HG03196 (cell line): Measurements from ENCODE around the gene POLR2C.

Experiments
- ATAC-seq: cut with Tn5 transposase; IDR thresholded peaks from one replicate; pipeline ENCODE4 v1.9.1; 2021; ENCODE audit not compliant: unreplicated experiment

Gene POLR2C

DNA sequence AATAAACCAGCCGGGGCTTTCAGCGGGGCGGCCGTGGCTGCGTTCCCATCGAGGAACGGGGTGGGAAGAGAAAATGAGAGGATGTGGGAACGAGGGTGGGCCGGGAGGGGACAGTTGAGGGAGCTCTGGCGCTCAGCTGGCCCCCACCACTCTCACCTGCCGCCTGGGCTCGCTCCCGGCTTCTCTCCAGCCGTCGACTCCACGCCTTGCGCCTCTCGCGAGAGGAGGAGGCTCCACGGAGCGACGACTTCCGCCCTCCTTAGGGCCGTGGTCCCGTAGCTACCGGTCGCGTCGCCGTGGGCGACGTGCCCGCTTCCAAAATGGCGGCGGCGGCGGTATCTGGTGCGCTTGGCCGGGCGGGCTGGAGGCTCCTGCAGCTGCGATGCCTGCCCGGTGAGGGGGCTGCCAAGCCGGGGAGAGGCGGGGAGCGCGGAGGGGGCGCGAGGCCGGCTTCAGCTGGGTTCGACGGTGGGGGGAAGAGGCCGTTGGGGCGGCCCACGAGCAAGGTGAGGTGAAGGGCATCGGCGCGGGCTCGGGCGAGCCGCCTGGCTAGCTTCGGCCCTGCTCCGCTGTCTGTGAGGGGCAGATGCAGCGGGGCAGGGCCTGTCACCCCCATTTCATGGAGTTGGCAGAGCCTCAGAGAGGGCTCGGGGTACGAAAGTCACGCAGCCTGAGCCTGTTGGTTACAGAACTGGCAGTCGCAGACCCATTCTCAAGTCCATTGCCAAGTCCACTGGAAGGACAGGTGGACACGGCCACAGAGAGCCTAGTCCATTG is 15.1 kb upstream of the POLR2C start, which contains the start of the genes CIAPIN1 and COQ9:
CIAPIN1 (minus strand) TSS at position 200 of the 777 bp plus-strand sequence. CDS start 6,457 bp downstream, outside the sequence.
COQ9 (plus strand) TSS at position 294 of the 777 bp plus-strand sequence; CDS start at position 321, 27 bp downstream.
- ATAC-seq: peak; percentile 97

DNA sequence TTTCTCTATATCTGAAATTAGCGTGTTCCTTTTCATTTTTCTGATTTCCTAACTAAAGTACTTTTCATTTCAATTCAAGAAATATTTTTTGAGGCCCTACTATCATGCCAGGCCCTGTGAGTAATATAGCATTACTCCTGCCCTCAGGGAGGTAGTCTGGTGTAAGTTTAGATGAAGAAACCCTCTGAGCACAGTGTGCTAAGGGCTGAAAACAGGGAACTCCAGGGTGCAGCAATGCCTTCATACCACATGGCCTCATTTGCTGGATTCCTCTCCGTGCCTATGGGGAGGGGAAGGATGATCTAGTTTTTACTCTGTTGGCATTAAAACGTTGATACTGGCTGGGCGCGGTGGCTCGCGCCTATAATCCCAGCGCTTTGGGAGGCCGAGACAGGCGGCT is 10.5 kb upstream of the POLR2C start:
- ATAC-seq: no peak

DNA sequence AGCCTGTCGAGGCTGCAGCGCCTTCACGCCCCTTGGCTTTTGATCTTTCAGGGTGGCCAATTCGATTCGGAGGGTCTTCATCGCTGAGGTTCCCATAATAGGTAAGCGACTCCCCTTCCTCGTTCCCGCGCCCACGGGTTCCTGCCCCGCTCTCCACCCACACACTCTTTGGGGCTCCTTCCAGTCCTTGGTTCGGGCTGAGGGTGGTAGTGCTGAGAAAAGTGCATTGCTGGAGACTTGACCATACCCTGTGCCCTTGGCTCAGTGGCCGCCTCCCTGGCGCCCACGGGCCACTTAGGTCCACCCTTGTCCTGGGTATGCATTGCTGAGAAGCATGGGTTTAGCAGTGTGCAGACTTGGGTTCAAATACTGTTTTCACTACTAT is 491 bp downstream of the POLR2C start:
- ATAC-seq: no peak

DNA sequence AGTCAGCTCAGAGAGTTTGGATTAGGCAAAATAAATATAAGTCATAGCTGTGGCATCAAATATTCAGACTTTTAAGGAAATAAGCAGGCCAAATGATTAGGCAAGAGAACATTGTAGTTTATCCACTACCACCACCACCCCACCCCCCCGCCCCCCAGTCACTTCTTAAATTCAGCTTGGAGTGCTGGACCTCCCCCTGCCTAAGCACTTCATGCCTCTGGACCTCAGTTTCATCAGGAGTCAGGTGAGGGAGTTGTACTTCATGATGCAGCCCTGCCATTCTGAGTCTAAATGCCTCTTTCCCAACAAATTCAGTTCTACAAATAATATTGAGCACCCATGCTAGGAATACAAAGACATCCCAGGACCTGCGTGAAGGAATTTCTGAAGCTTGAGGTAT is 2.0 kb downstream of the POLR2C start:
- no peak for ATAC-seq

GRCh38 chr16:57468346-57468745 is 5.9 kb downstream of the POLR2C start:
- no peak for ATAC-seq

DNA sequence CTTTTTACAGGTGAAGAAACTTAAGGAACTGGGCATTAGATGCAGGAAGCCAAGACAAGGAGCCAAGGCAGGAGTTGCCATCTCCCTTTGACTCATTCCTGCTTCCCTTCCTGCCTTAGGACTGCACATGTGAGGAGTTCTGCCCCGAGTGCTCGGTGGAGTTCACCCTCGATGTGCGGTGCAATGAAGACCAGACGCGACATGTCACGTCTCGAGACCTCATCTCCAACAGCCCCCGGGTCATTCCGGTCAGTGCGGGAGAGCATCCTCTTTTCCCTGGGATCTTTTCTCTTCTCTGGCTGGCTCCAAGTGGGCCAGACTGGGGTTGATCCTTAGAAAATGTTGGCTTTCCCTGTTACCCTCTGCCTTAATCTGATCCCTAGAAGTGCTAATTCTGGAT is 6.6 kb downstream of the POLR2C start:
- ATAC-seq: no peak

GRCh38 chr16:57469917-57470470 is 7.5 kb downstream of the POLR2C start:
- no peak for ATAC-seq

DNA sequence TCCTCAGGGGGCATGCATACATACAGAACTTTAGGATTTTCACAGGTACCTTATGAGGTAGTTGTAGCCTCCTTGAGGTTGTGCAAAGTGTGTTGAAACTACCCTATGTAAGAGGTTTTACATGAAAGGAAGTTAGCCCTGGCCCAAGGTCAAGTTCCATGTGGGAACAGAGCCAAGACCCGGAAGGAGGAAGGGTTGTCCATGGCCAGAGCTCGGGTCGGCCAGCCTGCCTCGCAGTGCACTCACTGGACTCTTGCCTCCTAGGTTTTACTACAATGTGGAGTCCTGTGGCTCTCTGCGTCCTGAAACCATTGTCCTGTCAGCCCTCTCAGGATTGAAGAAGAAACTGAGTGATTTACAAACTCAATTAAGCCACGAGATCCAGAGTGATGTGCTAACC is 8.2 kb downstream of the POLR2C start:
- ATAC-seq: no peak

DNA sequence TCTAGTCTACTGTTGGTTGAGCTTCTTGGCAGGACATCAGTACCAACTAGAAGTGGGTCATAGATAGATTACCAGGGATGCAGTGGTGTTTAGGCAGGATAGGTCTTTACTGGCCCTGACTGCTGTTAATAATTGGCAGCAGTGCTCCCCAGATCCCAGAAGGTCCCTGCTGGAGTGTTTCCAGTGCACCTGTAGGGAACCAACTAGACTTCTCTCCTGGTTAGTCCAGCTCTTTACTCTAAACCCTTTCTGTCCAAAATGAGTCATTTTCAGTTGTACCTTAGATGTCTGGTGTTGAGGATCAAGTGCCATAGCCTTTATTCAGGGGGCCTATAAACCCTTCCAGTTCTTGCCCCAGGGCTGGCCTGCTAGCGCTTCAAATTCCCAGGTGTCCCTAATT is 8.7 kb downstream of the POLR2C start:
- ATAC-seq: no peak

DNA sequence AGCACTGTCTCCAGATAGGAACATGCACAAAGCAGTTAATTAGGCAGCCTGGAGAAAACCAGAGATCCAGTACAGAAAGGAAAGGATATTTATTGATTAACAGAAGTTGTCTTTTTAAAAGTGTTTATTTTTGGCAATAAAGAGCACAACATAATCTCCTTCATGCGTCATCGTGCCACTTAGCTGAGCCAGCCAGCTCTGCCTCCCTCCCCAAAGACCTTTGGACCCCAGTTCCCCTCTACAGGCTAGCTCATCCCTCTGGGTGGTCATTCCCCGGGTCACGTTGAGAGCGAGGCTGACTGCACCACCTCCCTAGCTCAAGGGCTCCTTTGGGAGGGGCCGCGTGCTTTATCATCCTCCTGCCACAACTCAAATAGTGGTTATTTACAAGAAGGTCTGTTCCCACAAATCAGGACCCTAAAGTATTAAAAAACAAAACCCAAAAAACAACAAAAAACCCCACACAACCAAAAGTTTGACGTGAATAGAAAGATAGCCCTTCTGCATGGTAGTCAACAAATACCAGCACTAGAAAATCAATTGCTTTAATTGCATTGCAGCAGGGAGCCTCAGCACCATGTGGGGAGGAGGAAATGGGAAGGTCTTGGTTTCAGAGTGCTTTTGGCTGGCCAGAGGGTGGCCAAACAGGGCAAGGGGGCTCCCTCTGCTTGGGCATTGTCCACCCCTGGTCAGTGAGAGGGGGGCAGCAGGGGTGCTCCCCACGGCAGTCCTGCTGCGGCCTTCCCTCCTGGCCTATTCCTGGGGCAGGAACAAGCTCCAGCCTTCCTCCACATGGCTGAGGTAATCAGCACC is 9.6 kb downstream of the POLR2C start:
- no peak for ATAC-seq

DNA sequence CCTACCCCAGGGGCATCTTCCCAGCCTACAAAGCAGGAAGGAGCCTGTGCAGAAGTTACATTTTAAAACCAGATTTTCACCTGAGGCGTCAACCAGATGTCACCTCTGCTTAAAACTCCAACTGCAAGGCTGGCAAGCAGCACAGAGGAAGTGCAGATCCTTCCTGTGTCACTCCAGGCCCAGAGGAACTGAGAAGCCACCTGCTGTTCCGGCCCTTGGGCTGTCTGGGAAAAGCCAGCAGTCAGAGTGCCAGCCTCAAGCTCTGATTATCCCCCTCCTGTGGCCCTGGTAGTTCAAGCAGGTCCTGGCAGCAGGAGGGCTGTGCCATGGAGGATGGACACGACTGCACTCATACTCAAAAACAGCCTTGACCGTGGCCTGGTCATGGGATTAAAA is 10.2 kb downstream of the POLR2C start:
- no peak for ATAC-seq

DNA sequence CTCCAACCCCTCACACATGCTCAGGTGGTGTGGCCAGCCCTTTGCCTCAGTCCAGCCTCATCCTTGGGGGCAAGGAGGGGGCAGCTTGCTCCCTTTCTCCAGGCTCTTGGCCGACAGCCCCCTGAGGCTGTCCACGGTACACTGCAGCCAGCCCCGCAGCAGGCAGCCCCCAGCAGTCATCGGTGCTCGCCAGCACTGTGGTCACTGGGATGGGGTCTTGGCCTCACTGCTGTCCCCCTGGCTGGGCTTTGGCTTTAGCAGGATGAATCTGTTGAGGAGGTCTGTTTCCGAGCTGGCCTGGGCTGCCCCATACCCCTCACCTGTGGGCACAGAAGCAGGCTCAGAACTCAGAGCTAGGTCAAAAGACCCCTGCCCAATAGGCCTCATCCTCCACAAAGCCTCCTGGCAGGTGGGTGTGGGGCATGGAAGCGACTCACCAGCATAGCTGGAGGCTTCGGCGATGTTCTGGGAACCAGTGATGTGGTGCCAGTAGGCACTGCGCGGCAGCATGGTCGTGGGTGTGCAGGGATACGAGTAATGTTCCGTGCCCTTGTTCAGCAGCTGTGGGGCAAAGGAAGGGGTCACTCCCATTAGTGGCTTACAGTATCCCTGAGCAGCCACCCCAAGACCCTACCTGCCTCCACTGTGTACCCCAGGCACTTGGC is 10.8 kb downstream of the POLR2C start:
- ATAC-seq: no peak

DNA sequence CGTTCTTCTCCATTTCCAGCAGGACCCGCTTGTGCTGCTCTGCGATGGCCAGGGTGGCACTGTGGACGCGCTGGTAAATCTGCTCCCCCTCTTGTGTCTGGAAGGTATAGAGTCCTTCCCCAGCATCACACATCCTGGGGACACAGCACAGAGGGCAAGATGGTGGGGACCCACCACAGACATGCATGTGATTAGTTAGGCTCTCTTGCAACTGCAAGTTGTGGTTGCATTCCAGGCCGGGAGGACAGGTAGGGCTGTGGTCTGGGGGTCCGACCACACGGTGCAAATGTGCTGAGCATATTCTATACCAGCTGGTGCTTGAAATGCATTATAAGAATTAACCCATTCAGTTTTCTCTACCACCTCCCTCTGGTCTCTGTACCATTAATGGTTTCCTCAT is 11.4 kb downstream of the POLR2C start:
- ATAC-seq: no peak

- ATAC-seq: no peak
Measured at GRCh38 chr16:57474671-57475661, 12.5 kb downstream of the POLR2C start.

GRCh38 chr16:57475711-57476339 is 13.3 kb downstream of the POLR2C start:
- ATAC-seq: peak; percentile 79

- no peak for ATAC-seq
Measured at GRCh38 chr16:57476546-57477410, 14.3 kb downstream of the POLR2C start.

DNA sequence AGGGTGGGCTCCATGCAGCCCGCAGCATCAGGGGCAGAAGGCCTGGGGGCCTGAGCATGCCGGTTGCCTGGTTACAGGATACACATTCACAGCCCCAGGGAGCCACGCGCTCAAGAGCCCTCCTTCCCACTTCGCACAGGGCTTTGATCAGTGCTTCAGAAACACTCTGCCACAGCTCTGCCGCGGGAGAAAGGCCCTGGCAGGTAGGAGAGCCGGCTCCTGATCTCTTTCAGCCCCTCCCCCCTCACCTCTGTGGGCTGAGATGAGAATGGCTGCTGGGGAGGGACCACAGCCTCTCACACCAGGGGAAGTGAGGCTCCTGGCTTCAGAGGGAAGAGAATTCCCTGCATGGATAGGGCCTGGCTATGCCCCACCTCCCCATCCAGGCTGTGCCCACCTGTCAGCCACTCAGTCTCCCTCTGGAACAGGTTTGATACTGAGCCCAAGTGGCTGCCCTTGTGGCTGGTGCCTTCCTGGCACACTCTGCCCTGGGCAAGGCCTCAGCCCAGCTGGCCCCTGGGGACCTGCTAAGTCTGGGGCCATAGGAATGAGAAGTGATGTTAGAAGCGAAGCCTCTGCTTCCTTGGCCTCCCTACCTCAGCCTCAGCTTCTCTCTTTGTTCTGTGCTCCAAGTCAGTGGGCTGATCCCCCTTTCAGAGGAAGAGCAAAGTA is 15.2 kb downstream of the POLR2C start:
- ATAC-seq: no peak
